Stimulated activated CD8-positive, alpha-beta memory T cell treated with anti-CD3 and anti-CD28 coated beads, Interleukin-2, amount 100 ng/mL, for 1 hour (primary cell): Measurements from ENCODE around the gene MAP3K2.

ENCODE experiments used
- DNase-seq, 2 donors: peaks; one replicate each; pipeline ENCODE4 v3.0.0-alpha.2; 2020; ENCODE audit warnings: low read depth in 2 of 2

The MAP3K2 gene

GRCh38 chr2:127293748-127294562, 93.8 kb downstream of the MAP3K2 start, which contains the start of gene ERCC3:
TSS of gene ERCC3 (minus strand) at chr2:127294144. CDS start at chr2:127294081, 63 bp downstream.
- DNase-seq = peak; percentile 55 to 65

GRCh38 chr2:127293386-127293747, 94.4 kb downstream of the MAP3K2 start:
- no peak for DNase-seq

DNA sequence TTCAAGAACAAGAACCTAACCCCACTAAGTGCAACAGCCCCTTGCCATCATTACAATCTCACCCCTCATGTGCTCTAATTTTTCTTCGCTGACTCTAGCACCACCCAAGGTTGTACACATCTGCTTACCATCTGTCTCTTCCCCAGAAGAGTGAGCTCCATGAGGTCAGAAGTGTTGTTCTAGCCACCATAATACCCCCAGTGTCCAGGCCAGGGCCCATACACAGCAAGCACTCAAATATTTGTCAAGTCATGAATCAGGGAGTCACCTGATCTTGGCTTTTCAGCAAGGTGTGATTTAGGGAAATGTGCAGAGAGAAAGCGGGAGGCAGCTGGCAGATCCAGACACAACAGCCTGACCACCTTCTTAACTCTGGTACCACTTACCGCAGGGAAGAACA, 99.5 kb downstream of the MAP3K2 start:
- DNase-seq = no peak

DNA sequence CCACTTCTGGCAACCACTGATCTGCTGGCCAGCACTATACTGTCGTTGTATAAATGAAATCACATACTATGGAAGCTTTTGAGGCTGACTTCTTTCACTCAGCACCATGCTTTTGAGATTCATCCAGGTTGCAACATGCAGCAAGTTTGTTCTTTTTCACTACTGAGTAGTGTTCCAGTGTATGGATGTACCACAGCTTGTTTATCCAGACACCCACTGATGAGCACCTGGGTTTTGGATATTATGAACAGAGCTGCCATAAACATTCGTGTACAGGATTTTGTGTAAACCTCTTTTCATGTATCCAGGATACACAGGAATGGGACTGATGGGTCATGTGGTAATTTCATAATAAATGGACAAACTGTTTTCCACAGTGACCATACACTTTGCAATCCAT, 104.5 kb downstream of the MAP3K2 start:
- no peak for DNase-seq

- no peak for DNase-seq
Measured at GRCh38 chr2:127280693-127281092, 107.1 kb downstream of the MAP3K2 start.

- DNase-seq = no peak
Measured at GRCh38 chr2:127279781-127280180, 108.0 kb downstream of the MAP3K2 start.

DNA sequence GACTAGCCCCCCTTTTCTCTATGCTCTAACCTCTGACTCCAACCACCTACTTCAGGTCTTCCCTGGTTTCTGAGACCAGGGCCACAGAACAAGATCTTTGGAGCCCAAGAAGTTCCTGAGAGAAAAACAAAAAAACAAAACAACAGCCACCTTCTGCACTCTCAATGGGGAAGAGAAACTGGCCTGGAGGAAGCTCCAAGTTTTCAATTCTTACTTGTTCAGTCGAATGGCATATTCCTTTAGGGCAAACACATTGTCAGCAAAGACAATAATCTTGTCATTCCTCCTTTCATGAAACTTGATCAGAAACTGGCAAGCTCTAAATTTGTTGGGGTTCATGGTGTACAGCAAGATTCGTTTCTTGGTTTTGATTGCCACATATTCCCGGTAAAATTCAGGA, 108.8 kb downstream of the MAP3K2 start:
- DNase-seq = no peak

- no peak for DNase-seq
Measured at GRCh38 chr2:127277028-127277427, 110.7 kb downstream of the MAP3K2 start.

DNA sequence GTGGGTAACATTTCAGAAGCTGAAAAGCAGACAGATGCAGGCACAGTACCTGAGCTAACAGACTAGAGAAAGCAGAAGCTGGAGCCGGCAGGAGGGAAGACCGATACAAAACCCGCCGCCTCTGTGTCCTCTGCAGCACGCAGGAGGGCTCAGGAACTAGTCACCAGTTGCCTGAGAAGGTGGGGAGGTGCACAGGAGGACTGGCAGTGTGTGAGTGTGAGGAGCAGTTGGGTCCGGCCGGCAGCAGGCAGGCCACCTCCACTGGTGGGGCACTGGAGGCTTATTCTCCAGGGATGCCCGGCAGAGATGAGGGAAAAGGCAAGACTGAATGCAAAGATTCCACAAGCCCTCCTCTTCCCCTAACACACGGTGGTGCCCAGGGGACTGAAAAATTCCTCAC, 112.0 kb downstream of the MAP3K2 start:
- no peak for DNase-seq

GRCh38 chr2:127275356-127275755, 112.4 kb downstream of the MAP3K2 start:
- DNase-seq = no peak

DNA sequence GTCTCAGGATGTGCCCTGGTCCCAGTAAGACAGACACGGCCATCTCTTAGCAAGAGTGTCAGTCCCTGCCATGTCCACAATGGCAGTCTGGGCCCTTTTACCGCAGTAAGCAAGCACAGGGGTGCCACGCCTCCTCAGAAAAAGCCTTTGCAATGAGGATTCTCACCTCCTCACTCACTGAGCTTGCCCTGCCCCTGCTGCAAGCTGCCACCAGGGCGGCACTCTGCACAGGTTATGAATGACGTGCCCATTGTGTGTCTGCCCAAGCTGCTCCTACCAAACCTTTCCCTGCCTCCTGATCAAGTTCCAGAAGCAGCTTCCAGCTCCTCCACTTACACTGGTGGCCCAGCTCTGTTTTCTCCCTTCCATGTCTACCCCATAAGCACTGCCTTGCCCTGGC, 117.1 kb downstream of the MAP3K2 start:
- no peak for DNase-seq

DNA sequence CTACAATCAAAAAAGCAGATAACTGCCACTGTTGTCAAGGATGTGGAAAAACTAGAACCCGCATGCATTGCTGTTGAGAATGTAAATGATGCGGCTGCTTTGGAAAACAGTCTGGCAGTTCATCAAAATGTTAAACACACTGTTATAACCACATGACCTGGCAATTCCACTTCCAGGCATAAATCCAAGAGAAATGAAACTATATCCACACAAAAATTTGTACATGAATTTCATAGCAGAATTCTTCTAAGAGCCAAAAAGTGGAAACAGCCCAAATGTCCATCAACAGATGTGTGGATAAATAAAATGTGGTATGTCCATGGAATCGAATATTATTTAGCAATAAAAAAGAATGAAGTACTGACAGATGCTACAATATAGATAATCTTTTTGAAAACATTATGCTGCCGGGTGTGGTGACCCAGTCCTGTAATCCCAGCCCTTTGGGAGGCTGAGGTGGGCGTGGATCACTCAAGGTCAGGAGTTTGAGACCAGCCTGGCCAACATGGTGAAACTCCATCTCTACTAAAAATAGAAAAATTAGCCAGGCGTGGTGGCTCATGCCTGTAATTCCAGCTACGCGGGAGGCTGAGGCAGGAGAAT, 125.9 kb downstream of the MAP3K2 start:
- no peak for DNase-seq

DNA sequence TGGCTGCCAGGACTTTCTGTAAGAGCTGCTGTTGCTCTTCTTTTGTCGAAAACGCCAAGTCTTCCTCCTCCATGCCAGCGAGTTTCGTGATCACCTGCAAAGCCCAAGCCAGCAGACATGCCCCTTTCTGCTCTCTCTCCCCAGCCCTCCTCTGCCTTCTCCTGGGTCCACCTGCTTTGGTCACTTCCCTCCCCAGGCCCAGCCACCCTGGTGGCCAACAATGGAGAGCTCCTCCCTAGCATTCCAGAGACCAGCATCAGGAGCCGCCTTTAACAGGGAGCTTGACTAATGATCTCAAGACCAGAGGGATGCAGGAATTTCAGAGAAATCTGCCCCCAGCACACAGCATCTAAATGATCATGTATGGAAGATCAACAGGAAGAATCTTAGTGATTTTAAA, 128.4 kb downstream of the MAP3K2 start:
- no peak for DNase-seq

- DNase-seq = no peak
Measured at GRCh38 chr2:127256866-127257265, 130.9 kb downstream of the MAP3K2 start.

DNA sequence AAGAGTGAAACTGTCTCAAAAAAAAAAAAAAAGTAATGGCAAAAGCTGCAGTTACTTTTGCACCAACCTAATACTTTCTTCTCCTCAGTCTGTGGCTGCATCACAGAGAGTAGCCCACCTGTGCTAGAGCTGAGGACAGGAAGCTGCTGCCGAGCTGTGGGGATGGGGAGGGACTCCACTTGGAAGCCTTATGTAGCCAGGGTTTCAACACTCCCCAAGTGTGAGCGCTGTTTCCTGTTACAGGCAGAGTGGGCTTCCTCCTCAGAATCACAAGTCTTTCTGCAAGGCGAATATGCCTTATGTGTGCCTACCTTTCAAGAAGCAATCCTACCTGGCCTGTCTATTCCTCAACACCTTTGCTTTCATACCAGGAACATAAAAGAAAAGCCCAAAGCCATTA, 131.4 kb downstream of the MAP3K2 start:
- no peak for DNase-seq

DNA sequence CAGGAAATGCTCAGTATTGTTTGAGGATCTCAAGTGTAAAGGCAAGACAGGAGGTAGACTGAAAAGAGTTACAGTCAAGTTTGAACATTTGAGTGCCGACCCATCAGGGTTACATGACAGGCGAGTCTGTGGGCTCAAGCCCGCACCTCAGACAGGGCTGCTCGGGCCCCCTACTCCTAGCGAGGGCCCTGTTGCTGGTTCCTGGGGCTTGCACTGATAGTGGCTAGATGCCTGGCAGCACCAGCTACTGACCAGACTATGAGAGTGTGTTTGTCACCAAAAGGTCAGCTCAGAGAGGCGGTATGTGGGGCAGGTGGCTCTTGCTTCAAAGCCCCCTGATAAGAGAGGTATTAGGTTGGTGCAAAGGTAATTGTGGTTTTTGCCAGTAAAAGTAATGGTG, 132.1 kb downstream of the MAP3K2 start:
- no peak for DNase-seq

DNA sequence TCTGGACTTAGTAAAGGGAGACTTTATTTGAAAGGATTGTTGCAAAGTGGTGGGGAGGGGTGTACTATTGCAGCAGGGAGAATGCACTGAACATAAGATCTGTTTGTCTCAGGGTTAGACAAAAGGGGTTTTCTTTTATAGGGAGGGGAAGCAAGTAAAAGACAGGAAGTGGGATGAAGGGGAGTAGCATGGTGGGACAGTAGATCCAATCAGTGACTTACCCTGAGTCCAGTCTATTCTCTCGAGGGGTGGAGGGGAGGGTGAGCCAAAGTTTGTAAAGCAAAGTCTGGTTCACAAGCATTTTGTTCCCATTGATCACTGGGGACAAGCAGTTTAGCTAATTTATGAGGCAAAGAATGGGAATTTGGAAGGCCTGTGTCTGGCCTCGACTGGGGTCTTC, 132.6 kb downstream of the MAP3K2 start:
- no peak for DNase-seq

DNA sequence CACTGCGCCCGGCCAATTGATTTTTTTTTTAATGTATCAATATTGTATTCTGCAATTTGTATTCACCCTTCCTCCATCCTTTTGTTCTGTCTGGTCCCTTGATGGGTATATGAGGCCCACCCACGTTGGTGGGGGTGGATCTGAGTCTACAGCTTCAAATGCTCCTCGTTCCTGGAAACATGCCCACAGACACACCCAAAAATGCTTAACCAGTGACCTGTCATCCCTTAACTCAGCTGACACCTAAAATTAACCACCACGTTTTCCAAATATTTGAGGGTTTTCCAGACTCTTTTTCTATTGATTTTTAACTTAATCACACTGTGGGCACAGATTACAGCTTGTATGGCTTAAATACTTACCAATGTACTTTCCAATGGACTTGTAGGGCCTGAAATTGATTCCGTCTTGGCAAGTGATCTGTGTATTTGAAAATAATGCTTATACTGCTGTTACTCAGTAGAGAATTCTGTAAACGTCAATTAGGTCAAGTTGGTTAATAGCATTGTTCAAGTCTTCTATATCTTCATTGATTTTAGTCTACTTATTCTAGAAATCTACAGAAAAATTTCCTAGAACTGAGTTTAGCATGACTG, 133.3 kb downstream of the MAP3K2 start:
- DNase-seq = no peak
